SK-N-SH (cell line): ENCODE results near the gene BAD. TPM values are rescaled to one million over a fixed set of nuclear protein-coding genes. Genes with fewer than 3 reads are reported as not detected.

Source experiments
- CTCF ChIA-PET: fragments of 300-600, 350-600 bp; formaldehyde crosslinking; extraction: SDS; loops from one replicate; lab custom pipeline; 2021; lab: Yijun Ruan, JAX
- POLR2A ChIA-PET: fragments of 350-600 bp; sonication (Branson Sonifier 250); formaldehyde crosslinking; extraction: SDS; loops from one replicate; lab custom pipeline; 2020; ENCODE audit warnings: antibody characterized with exemption, inconsistent platforms; lab: Yijun Ruan, JAX
- DNase-seq: peaks from one replicate; pipeline ENCODE4 v3.0.0; 2012
- H2AFZ ChIP-seq: fragments of 200-600 bp; sonication (generic); 2 replicates; pipeline ENCODE4 v1.8.1; 2016; ENCODE audit warnings: antibody characterized with exemption, mild to moderate bottlenecking, low read depth
- H3F3A ChIP-seq: fragments of 200-600 bp; sonication (generic); replicated peaks from 2 replicates; pipeline ENCODE3; 2016; ENCODE audit warnings: antibody characterized with exemption, mild to moderate bottlenecking; ENCODE audit not compliant: insufficient read depth
- H3K27ac ChIP-seq, 2 experiments: fragments of 200-500 bp in 1 of 2; fragments of 200-600 bp in 1 of 2; sonication (Bioruptor generic) in 1 of 2; sonication (generic), shearing (Covaris generic) in 1 of 2; 2 replicates each; pipeline versions ENCODE4 v1.5.1 to v1.6.1; 2014 to 2016; ENCODE audit warnings: low read depth in 2 of 2, inconsistent platforms in 1 of 2, low read length in 1 of 2, mild to moderate bottlenecking in 1 of 2, mixed read lengths in 1 of 2
- H3K27me3 ChIP-seq: fragments of 200-600 bp; sonication (generic), shearing (Covaris generic); 2 replicates; pipeline ENCODE4 v1.6.1; 2016; ENCODE audit warnings: mixed run types; ENCODE audit not compliant: insufficient read depth
- H3K36me3 ChIP-seq, 2 experiments: fragments of 200-500 bp in 1 of 2; fragments of 200-600 bp in 1 of 2; sonication (Bioruptor generic) in 1 of 2; sonication (generic) in 1 of 2; replicated peaks in 1 of 2; 2 replicates each; pipeline versions ENCODE3 to v1.5.1; 2014 to 2016; ENCODE audit warnings: low read length in 1 of 2, mild to moderate bottlenecking in 1 of 2; ENCODE audit not compliant: insufficient read depth in 2 of 2, control insufficient read depth in 1 of 2
- H3K4me1 ChIP-seq, 2 experiments: fragments of 200-500 bp in 1 of 2; fragments of 200-600 bp in 1 of 2; sonication (Bioruptor generic) in 1 of 2; sonication (generic), shearing (Covaris generic) in 1 of 2; 2 replicates each; pipeline versions ENCODE4 v1.5.1 to v1.6.1; 2014 to 2016; ENCODE audit warnings: low read depth in 1 of 2, low read length in 1 of 2, mixed run types in 1 of 2; ENCODE audit not compliant: insufficient read depth in 2 of 2, control insufficient read depth in 1 of 2
- H3K4me2 ChIP-seq: fragments of 200-600 bp; sonication (generic), shearing (Covaris generic); 2 replicates; pipeline ENCODE4 v1.6.1; 2017; ENCODE audit warnings: mixed run types
- H3K4me3 ChIP-seq, 2 experiments: fragments of 200-500 bp in 1 of 2; fragments of 200-600 bp in 1 of 2; sonication (Bioruptor generic) in 1 of 2; sonication (generic), shearing (Covaris generic) in 1 of 2; 2 replicates each; pipeline versions ENCODE4 v1.5.1 to v1.8.1; 2014 to 2016; ENCODE audit warnings: low read depth in 2 of 2, inconsistent platforms in 1 of 2, low read length in 1 of 2, mild to moderate bottlenecking in 1 of 2, mixed read lengths in 1 of 2, moderate library complexity in 1 of 2
- H3K79me2 ChIP-seq: fragments of 200-600 bp; sonication (generic); 2 replicates; pipeline ENCODE4 v1.8.1; 2017; ENCODE audit warnings: mild to moderate bottlenecking; ENCODE audit not compliant: insufficient read depth
- H3K9ac ChIP-seq: fragments of 200-600 bp; sonication (generic); 2 replicates; pipeline ENCODE4 v1.6.1; 2017; ENCODE audit warnings: mixed run types
- H3K9me2 ChIP-seq: fragments of 200-600 bp; sonication (generic); 2 replicates; pipeline ENCODE4 v1.6.1; 2017; ENCODE audit warnings: mixed run types
- H3K9me3 ChIP-seq: fragments of 200-600 bp; sonication (generic); 2 replicates; pipeline ENCODE4 v1.6.1; 2017; ENCODE audit warnings: mixed run types, mild to moderate bottlenecking, moderate library complexity
- H4K20me1 ChIP-seq: fragments of 200-600 bp; sonication (generic); 2 replicates; pipeline ENCODE4 v1.6.1; 2017; ENCODE audit warnings: mild to moderate bottlenecking, mixed run types; ENCODE audit not compliant: insufficient read depth
- CTCF ChIP-seq: fragments of 200-600 bp; sonication (generic); IDR thresholded peaks from 2 replicates; pipeline ENCODE4 v1.6.1; 2017; ENCODE audit warnings: antibody characterized with exemption, mild to moderate bottlenecking, moderate library complexity
- EZH2phosphoT487 ChIP-seq: fragments of 200-600 bp; sonication (generic); IDR thresholded peaks from 2 replicates; pipeline ENCODE4 v1.6.1; 2017; ENCODE audit warnings: low read depth, mixed run types, mild to moderate bottlenecking, antibody characterized with exemption, moderate library complexity, borderline replicate concordance
- FOXJ3 ChIP-seq: sonication (generic); formaldehyde crosslinking; IDR thresholded peaks from 2 replicates; pipeline ENCODE4 v1.5.1; 2020; ENCODE audit warnings: mild to moderate bottlenecking, missing genetic modification reagents
- GABPA ChIP-seq: IDR thresholded peaks from 2 replicates; pipeline ENCODE4 v1.4.0; 2012; ENCODE audit warnings: low read depth, mild to moderate bottlenecking
- GATA2 ChIP-seq: sonication (generic); formaldehyde crosslinking; IDR thresholded peaks from 2 replicates; pipeline ENCODE4 v1.5.0; 2020; ENCODE audit warnings: mild to moderate bottlenecking, missing genetic modification reagents
- IRF3 ChIP-seq: fragments of 150-350 bp; IDR thresholded peaks from 2 replicates; pipeline ENCODE4 v1.6.1; 2016; ENCODE audit warnings: mild to moderate bottlenecking, low read depth, low read length
- NFIC ChIP-seq: IDR thresholded peaks from 2 replicates; pipeline ENCODE4 v1.4.0; 2012; ENCODE audit warnings: borderline replicate concordance
- RAD21 ChIP-seq: IDR thresholded peaks from 2 replicates; pipeline ENCODE4 v1.6.1; 2012; ENCODE audit warnings: mild to moderate bottlenecking, low read length
- REST ChIP-seq: IDR thresholded peaks from 2 replicates; pipeline ENCODE4 v1.6.1; 2012; ENCODE audit warnings: mild to moderate bottlenecking, low read depth, low read length, moderate library complexity
- SMC3 ChIP-seq: IDR thresholded peaks from 2 replicates; pipeline ENCODE4 v1.6.1; 2012; ENCODE audit warnings: low read depth, low read length, improper control_type of control experiment
- TEAD4 ChIP-seq: IDR thresholded peaks from 2 replicates; pipeline ENCODE4 v1.4.0; 2012; ENCODE audit warnings: mild to moderate bottlenecking, borderline replicate concordance; ENCODE audit not compliant: insufficient read depth
- YY1 ChIP-seq: IDR thresholded peaks from 2 replicates; pipeline ENCODE4 v1.4.0; 2012; ENCODE audit warnings: low read depth, mild to moderate bottlenecking
- WGBS: methylation state at CpG from one replicate; pipeline ENCODE4 v1.1.6; 2017; ENCODE audit warnings: low lambda C conversion rate; 5-methylcytosine and 5-hydroxymethylcytosine counted together
- polyA plus RNA-seq, 3 experiments: library from polyadenylated mRNA; depleted of rRNA; stranded (reverse); fragments of >200 nt; gene quantifications; 2 replicates each; pipeline ENCODE4 v1.2.3, GENCODE V29; 2012

The BAD gene
- polyA plus RNA-seq, 1 of the 3 experiments (the other 2 are of a cell fraction), result 80.9 TPM

- Histone ChIP-seq H2AFZ (no peak overlapping the region), H3K9me2 (no peaks in the 10 kb centered on the region), H3K36me3 (peaks cover 0 to 14% of the 10 kb centered on the region in 2 experiments), H3K27me3 (no peaks in the 10 kb centered on the region), H3K4me2 (no peak overlapping the region), H3K4me1 (peaks cover 0 to 13% of the 10 kb centered on the region in 2 experiments; a peak in 2 of 4 replicates), H3K9me3 (no peaks in the 10 kb centered on the region), H4K20me1 (no peaks in the 10 kb centered on the region), H3K79me2 (peaks cover 38% of the 10 kb centered on the region), H3K9ac (no peak overlapping the region), H3K4me3 (no peak overlapping the region), H3K27ac (no peak overlapping the region), H3F3A (peaks cover 8% of the 10 kb centered on the region)
- no peak for DNase-seq
- POLR2A ChIA-PET, result no interaction called here
- TF ChIP-seq YY1 (no peak), NFIC (no peak), EZH2phosphoT487 (no peak), GATA2 (no peak), RAD21 (no peak), SMC3 (no peak), IRF3 (no peak), GABPA (no peak), TEAD4 (no peak), REST (no peak), CTCF (no peak), FOXJ3 (CRISPR knock-in tag) (no peak)
- WGBS, result 87% methylated on average over 5 of the region's 5 CpGs
- CTCF ChIA-PET, result no interaction called here
These were observed 36.6 kb upstream of the BAD start for GRCh38 chr11:64321026-64321425.
